ENCODE data around the gene TMOD3.
A peak's percentile ranks its signal among the peaks of the same experiment; 100 is the strongest.
"Not testable (repeated sequence)": the region's sequence is repeated elsewhere in the genome, so short reads cannot be mapped to it uniquely, and the experiment has no call there.

The TMOD3 gene

DNA sequence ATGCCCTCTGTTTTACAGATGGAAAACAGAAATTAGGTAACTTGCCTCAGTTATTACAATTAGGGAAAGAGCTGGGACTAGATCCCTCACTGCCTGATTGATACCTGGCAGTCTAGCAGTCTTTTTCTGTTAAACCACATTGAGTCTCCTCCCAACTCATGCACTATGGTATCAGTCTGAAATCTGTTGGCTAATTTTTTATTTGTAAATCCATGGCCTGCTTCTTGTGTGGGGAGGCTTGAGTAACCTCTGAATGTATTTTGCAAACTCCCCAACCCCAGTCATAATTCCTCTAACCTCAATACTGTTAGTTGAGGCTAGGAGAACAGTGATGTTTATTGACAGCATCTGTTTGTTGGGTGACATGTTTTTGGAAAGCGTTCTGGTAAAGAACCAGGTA is 35.9 kb downstream of the TMOD3 start:
- DNase-seq = no peak

DNA sequence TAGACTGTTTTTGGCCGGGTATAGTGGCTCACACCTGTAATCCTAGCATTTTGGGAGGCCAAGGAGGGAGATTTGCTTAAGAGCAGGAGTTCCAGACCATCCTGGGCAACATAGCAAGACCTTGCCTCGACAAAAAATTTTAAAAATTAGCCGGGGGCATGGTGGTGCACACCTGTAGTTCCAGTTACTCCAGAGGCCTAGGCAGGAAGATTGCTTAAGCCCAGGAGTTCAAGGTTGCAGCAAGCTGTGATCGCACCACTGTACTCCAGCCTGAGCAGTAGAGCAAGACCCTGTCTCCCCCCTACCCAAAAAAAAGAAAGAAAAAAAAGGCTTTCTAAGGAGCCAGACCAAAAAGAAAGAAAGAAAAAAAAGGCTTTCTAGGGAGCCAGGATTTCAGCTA is 36.7 kb downstream of the TMOD3 start:
- DNase-seq = no peak

DNA sequence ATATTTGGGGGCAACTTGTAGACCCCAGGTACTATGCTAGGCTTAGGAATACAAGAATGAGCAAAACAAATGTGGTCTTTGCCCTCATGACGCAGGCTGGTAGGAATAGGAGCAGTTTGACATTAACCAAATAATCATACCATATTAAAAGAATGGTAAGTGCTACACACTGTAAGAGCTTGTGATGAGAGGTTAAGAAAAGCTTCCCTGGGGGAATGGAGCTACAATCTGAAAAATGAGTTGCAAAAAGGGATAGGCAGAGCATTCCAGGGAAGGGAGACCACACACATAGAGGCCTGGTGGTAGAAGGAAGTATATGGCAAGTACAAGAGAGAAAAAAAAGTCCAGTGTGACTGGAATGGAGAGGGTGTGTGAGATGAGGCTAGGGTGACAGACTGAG is 37.3 kb downstream of the TMOD3 start:
- DNase-seq = no peak

DNA sequence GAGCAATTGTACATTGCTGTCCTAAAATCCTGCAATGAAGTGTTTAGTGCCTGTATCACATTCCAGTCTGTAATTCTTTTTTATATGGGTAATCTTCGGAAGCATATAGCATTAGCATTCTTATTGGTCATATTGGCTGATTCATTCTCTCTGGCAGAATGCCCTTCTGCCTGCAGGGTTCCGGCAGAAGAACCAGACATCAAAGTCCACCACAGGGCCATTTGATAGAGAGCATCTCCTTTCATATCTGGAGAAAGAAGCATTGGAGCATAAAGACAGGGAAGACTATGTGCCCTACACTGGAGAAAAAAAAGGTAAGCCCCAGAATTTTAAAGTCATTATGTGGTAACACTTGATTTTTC is 39.6 kb downstream of the TMOD3 start:
- no peak for DNase-seq

DNA sequence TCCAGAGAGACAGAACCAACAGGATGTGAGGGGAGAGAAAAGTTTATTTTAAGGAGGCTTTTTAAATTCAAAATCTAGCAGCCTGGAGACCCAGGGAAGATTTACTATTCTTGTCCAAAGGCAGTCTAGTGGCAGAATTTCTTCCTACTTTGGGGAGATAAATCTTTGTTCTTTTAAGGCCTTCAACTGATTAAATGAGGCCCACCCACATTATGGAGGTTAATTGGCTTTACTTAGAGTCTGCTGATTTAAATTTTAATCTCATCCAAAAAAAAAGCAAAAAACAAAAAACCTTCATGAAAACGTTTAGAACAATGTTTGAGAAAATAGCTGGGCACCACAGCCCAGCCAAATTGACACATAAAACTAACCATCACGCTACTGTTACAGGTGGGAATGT is 41.3 kb downstream of the TMOD3 start:
- no peak for DNase-seq

DNA sequence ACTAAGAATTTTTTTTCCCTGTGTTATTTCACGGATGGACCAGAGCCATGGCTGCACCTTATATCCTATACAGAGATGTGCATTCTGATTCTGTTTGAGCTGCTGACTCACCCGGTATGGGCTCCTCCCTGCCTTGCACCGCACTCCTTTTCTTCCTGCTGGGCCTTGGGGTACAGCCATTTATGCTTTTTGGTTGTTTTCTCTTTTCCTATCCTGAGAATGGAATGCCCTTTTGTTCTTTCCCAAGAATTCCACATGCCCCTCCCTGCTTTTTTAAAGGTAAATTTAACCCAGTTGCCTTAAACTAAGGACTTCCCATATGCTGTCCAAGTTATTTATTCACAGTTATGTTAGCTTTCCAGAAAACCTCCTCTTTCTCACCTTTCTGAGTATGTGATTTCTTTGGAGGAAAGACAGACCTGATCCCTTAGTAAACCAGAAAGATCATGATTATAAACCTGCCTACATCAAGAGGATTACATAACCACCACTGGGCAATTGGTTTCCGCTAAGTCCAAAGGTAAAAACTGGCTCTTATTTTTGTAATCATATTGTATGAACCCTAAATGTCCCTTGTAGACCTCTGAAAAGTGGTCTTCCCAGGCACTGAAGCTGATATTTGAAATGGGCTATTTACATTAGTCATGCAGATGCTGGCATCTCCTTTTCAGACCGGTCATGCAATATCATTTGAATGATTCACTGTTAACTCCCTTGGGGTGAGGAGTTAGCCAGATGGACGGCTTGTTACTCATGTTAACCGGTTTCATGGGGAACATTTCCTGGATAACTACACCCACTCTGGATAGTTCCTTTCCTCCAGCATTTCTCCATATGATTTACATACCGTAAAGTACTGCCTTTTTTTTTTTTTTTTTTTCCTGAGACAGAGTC is 45.5 kb downstream of the TMOD3 start:
- DNase-seq = peak; percentile 12 to 25

DNA sequence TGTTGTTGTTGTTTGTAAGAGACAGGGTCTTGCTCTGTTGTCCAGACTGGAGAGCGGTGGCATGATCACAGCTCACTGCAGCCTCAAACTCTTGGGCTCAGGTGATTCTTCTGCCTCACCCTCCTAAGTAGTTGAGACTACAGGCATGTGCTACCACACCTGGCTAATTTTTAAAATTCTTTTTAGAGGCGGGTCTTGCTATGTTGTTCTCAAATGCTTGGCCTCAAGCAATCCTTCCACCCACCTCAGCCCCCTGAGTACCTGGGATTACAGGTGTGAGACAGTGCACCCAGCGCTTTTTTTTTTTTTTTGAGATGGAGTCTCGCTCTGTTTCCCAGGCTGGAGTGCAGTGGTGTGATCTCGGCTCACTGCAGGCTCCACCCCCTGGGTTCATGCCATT is 46.7 kb downstream of the TMOD3 start:
- no peak for DNase-seq

DNA sequence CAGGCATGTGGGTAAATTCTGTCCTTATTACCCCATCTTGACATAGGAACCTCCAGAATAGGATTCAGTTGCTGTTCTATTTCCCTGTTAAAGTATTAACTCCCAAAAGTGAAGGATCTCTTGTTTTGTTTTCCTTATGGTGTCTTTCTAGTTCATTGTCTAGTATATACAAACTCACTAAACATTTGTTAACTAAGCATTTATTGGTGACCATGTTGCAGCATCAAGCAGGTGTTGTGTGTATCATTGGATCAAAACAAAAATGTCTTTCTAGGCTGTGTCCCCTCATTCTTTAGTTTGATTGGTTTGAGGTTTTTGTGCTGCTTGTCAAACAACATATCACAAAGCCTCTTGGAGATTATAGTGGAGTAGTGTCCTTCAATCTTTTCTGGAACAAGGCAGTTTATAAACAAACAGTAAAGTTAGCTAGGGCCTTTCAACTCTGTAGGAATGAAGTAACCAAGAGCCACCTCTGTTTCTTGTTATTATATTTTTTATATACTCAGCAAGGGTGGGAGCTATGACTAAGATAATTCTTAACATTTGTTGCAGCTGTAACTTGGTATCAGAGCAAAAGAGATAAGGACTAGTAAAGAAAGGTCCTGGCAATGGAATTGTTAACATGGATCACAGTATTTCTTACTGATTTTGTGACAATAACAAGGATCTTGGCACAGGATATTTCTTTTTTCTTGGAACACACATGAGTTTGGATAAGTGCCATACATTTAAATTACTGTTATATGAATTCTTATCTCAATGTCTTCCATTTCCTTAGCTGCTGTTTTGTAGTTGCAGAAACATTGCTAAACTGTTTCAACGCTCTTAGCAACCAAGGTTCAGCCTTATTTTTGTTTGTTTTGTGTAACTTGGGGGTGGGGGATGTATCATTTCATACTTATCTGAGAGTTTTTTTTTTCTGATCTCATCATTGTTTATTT is 49.3 kb downstream of the TMOD3 start:
- DNase-seq = no peak

DNA sequence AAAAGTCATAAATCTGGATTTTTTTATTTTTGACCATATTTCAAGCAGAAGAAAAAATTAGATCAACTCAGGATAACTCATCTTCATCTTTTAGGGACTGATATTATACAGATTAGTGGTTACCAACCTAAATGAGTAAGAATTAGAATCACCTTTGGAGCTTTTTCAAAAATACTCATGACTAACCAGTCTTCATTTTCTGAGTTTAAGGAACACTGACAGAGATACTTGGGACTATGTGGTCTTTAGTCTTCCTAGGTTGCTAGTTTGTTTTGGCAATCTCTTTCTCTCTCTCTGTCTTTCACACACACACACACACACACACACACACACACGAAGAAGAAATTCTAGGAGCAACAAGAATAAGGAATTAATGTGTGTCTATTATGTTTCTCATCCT is 50.1 kb downstream of the TMOD3 start:
- DNase-seq = no peak

DNA sequence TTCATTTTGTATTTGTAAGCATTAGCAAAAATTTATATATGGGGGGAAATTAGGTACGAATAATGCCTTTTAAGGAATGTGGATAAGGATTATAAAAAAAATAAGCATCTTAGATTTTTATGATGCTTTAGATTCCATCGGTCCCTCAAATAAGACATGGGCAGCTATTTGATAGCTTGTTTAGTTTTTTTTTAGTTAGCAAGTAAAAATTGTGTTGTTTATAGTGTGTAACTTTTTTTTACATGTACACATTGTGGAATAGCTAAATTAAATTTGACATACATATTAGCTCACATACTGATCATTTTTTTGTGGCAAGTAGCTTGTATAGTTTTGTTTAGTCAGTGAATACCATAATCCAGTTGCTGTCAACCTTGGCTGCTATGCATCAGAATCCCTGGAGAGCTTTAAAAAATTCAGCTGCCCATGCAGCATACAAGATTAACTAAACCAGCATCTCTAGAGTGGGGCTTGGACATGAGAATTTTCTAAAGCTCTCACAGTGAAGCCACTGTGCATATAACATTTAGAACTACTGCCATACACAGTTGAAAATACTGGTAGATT is 53.9 kb downstream of the TMOD3 start:
- DNase-seq = no peak

DNA sequence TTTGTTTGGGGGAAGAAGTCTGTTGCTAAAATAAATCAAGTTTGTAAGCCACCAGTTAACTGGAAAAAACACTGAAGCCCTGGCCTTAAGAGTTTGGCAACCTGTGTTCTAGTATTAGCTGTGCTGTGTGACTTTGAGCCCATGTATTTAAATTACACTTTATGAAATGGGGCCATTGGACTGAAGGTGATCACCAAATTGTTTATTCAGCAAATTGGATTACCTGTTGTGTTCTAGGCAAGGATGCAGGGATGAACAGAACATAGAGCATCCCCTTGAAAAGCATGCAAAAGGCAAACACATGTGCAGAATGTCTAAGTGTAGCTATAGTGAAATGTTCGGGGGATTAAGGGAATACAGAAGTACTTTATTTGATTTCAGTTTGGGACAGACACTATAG is 54.6 kb downstream of the TMOD3 start:
- DNase-seq = no peak

DNA sequence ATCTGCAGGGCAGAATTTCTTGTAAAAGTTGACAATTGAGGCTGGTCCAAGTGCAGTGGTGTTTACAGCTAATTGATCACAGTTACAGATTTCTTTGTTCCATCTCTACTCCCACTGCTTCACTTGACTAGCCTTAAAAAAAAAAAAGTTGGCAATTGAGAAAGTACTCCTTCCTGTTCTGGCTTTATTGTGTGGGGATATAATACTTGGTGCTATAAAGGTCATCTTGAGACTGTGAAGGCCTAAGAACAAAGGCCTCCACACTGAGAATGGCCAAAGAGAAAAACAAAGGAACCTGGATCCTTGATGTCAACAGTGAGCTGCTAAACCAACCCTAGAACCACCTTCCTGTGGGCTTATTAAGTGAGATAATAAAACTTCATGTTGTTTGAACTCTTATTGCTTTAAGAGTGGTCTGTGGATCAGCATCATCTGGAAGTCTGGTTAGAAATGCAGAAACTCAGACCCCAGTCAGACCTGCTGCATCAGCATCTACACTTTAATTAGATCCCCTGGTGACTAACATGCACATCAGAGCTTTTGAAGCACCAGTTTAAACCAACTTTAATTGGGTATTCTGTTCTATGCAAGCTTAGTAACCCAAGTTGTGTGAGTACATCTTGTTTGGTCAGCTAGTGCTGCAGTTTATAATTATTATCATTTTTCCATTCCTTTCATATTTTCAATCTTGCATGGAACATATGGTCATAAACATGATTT is 55.2 kb downstream of the TMOD3 start:
- DNase-seq = peak in 1 of 2 donors; percentile 35

DNA sequence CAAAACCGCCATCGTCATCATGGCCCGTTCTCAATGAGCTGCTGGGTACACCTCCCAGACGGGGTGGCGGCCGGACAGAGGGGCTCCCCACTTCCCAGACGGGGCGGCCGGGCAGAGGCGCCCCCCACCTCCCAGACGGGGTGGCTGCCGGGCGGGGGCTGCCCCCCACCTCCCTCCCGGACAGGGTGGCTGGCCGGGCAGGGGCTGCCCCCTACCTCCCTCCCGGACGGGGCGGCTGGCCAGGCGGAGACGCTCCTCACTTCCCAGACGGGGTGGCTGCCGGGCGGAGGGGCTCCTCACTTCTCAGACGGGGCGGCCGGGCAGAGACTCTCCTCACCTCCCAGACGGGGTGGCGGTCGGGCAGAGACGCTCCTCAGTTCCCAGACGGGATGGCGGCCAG is 56.3 kb downstream of the TMOD3 start:
- DNase-seq = not testable (repeated sequence)

DNA sequence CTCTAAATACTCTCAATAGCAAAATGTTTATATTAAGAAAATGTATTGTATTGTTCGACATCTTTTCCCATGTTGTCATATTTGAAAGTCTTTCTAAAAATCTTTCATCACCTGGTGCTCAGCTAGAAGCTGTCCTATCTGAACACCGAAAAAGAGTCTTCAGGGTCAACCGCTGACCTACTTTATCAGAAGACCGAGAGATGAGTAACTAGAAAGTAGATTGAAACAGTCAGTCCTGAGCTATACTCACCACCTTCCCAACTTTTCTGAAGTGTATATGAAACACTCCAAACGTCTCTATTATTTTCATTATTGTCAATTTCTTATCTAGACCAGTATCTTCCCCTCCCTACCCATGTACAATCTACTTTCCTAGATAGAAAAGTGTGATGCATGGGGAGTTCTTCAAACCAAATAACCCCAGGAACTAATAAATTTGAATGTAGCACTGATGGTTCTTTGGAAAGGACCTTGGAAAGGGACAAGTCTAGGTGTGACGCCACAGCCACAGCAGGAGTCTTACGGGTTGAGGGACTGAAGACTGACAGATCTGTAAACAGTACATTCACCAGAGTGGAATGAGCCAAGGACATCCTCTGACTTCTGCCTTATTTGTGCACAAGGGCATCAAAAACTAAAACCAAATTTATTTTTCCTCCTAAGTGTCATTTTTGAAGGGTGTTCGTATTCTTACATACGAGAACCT is 58.6 kb downstream of the TMOD3 start:
- DNase-seq = no peak

DNA sequence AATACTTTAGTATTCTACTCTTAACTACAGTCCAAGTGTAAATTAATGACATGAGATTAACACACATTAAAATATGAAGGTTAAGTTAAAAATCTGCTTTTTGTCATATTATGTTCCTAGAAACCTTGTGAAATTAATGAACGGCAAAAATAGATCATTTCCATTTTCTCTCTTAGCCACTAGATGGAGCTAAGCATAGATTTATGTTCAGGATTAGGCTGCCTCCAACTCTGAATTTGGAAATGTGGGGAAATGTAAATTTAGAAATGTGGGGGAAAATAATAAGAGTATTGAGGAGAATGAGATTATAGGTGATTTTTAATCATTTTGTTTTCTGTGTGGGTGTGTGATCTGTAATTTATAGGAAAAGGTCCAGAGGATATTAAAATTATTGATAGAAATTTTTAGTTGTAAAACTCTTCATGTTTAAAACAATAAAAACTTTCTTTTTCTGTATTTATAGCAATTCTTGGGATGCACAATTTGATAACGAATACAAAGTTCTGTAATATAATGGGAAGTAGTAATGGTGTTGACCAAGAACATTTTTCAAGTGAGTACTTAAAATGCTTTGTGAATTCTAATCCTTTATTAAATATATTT is 59.2 kb downstream of the TMOD3 start:
- DNase-seq = peak in 1 of 2 donors; percentile 59

DNA sequence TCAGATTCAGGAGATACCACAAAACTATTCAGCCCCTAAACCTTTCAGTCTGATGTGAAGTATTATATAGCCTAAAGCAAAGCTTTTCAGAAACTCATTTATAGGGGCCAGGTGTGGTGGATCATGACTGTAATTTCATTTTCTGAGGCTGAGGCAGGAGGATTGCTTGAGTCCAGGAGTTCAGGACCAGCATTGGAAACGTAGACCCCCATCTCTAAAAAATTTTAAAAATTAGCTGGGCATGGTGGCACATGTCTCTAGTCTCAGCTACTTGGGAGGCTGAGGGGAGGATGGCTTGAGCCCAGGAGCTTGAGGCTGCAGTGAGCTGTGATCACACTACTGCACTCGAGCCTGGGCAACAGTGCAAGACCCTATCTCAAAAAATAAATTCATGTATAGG is 60.0 kb downstream of the TMOD3 start:
- DNase-seq = no peak

DNA sequence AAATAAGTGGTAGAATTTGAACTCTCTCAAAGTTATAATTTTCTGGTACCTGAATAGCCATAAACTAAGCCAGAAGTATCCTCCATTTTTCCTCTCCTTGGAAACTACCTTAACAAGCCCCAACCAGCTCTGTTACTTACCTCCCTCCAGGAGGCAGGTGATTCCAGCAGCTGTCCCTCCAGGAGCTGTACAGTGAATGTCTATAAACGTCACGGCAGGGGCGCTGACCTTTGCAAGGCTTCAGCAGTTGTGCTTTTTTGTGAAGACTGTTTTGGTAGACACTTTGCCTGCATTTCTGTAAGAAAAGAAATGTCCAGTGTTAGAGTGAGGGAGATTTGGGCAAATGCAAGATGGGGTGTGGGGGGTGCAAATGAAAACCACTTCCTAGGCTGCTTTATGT is 75.0 kb downstream of the TMOD3 start:
- no peak for DNase-seq

DNA sequence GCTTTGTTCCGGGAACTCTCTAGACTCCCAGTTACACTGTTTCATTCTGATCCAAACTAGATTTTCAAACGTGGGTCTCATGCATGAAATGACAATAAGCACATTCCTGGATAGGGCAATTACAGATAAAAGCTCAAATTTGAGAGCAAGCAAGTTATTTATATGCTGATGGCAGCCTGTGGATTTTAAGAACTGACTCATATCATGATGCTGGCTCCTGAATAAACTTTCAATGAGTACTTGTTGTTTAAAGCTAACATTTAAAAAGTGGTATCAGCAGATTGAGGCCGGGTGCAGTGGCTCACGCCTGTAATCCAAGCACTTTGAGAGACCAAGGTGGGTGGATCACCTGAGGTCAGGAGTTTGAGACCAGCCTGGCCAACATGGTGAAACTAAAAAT is 75.5 kb downstream of the TMOD3 start:
- DNase-seq = no peak

DNA sequence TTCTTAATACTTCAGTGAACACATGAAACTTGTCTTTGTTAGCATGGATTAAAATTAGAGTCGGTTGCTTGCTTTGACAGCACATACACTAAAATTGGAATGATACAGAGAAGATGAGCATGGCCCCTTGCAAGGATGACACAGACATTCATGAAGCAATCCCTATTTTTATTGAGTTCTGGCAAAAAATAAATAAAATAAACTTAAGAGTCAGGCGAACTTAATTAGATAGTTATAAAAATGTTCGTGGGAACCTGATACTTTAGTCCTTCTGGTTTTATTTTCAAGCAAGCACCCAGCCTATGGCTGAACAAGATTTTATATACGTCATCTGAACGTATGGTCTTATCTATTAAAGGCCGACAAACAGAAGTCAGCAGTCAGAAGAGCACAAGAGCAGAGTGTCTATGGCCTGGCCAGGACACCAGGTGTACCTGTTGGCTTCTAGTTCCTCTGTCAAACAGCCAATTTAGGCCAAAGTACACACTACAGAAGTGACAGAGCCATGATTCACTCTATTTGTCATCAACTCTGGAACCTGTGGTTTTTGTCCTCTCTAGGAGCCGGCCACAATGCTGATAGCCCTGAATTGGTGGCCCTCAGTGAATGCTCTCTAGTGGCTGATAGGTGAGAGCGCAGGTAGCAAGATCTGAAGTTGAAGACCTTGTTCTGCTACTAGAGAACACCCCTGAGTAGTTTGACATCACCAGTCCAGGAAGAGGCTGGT is 77.8 kb downstream of the TMOD3 start:
- DNase-seq = no peak

DNA sequence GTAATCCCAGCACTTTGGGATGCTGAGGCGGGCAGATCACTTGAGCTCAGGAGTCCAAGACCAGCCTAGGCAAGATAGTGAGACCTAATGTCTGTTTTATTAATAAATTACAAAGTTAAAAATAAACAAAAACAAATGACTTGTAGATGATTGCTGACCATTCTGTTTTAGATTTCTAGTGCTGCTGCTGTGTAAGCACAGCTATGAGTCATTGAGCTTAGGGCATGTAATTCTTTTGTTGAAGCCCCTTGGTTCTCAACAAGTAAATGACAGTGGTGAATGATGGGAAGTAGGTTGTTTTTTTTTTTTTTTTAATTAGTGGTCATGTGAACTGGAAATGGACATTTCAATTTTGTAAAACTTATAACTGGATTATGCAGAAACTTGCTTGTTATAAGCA is 78.9 kb downstream of the TMOD3 start:
- DNase-seq = no peak

DNA sequence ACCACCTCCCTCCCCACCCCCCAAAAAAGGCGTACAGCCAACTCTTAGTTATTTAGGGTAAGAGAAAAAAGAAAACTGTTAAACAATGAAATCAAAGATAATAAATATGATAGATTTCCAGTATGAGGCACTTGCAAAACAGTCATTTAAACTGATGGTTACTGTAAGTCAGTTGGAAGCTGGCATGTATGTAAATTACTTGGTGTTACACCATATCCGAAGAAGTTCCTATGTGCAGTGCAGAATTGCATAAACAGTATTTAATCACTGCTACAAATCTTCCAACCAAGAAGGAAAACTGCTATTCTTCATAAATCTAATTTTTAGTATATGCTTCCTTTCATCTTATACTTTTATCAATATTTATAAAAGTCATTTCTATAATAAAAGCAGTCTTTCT is 80.1 kb downstream of the TMOD3 start:
- peak in 1 of 2 donors; percentile 7 for DNase-seq

Measured in inflammatory macrophage (primary cell).